ENCODE measurements around the gene TRMT112. TPM values are rescaled to one million over a fixed set of nuclear protein-coding genes. Genes with fewer than 3 reads are reported as not detected.
A peak's percentile ranks its signal among the peaks of the same experiment; 100 is the strongest.

The TRMT112 gene
- total and polyA plus RNA-seq, 10 of the 15 experiments (the other 5 are each of a cell fraction or from before 2014, with no cell fraction given), result 212 to 455 (median 308) TPM

DNA sequence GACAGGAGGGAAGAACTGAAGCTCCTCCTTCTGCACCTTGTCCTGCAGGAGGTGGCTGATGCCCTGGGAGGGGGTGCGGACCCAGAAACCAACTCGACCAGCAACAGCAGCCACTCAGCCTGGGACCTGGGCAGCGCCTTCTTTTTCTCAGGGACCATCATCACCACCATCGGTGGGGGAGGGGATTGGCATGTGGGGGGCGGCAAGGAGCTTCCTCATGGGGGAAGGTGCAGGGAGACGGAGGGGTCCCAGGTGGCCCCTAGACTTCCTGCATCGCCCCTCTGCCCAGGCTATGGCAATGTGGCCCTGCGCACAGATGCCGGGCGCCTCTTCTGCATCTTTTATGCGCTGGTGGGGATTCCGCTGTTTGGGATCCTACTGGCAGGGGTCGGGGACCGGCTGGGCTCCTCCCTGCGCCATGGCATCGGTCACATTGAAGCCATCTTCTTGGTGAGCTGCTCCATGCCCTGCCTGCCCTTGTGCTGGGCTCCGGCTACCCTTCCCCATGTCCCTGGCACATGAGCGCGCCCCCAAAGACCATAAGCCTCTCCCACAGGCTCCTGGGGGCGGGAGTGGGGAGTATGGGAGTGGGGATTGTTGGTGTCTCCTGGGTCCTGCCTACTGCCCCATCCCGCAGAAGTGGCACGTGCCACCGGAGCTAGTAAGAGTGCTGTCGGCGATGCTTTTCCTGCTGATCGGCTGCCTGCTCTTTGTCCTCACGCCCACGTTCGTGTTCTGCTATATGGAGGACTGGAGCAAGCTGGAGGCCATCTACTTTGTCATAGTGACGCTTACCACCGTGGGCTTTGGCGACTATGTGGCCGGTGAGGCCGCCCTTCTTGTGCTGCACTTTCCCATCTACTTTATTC is 20.3 kb downstream of the TRMT112 start:
- H3K27me3 ChIP-seq (replicated peaks in 1 of 2; ENCODE audit: control insufficient read depth in 2 of 2, insufficient read depth in 2 of 2, low read length in 1 of 2), result peaks cover 20 to 37% of the 10 kb centered on the region in 2 experiments
- in situ Hi-C loops (cut with MboI), result no loop called here
- no peaks in the 10 kb centered on the region for H3K9me3 ChIP-seq (replicated peaks; ENCODE audit: control insufficient read depth, insufficient read depth, low read length)
- ChIA-PET CTCF (interaction anchor here (0.7 to 1.5 kb wide), 2 partner anchors 58 to 447 kb away, joined by 3 read pairs; partner anchors contain the start of gene RASGRP2), SMC1A (ENCODE audit: uncharacterized antibody, unreplicated experiment) (no interaction called here), RAD21 (ENCODE audit: unreplicated experiment) (no interaction called here), POLR2A (no interaction called here)
- no peak overlapping the region for H2AFZ ChIP-seq (ENCODE audit: control insufficient read depth, low read depth, low read length)
- no peaks in the 10 kb centered on the region for H3K79me2 ChIP-seq (ENCODE audit: control insufficient read depth, insufficient read depth, low read length)
- 18% methylated on average over 33 of the region's 34 CpGs for WGBS (ENCODE audit: insufficient coverage, insufficient replicate concordance, low lambda C conversion rate, missing lambda C conversion rate)
- no peak overlapping the region for H3K9ac ChIP-seq (ENCODE audit: control insufficient read depth, insufficient read depth, low read length)
- intact Hi-C loops (cut with micrococcal nuclease; ENCODE audit: unreplicated experiment), result no loop called here
- no TSS peak for BruUV-seq (replicated peaks)
- DNase-seq (ENCODE audit: low read depth, low spot score) (no peak), ATAC-seq (no peak), FAIRE-seq (no peak)
- no peak overlapping the region for H3K4me3 ChIP-seq
- H3K36me3 ChIP-seq (ENCODE audit: control insufficient read depth in 2 of 2, insufficient read depth in 2 of 2, low read length in 1 of 2), result no peaks in the 10 kb centered on the region
- no peak overlapping the region for H3K4me2 ChIP-seq (ENCODE audit: control insufficient read depth, insufficient read depth)
- H3K27ac ChIP-seq (ENCODE audit: control insufficient read depth, insufficient read depth), result no peak overlapping the region
- peaks cover 10% of the 10 kb centered on the region for H3K4me1 ChIP-seq (ENCODE audit: control insufficient read depth, insufficient read depth, low read length)
- H4K20me1 ChIP-seq (ENCODE audit: control insufficient read depth, insufficient read depth), result no peaks in the 10 kb centered on the region; the same call in 1 of the 2 replicates
- TF ChIP-seq MXI1 (IDR thresholded peaks at IDR 0.05; ENCODE audit: low read depth, low read length), result no peak
- TF ChIP-seq, protein P1, sequence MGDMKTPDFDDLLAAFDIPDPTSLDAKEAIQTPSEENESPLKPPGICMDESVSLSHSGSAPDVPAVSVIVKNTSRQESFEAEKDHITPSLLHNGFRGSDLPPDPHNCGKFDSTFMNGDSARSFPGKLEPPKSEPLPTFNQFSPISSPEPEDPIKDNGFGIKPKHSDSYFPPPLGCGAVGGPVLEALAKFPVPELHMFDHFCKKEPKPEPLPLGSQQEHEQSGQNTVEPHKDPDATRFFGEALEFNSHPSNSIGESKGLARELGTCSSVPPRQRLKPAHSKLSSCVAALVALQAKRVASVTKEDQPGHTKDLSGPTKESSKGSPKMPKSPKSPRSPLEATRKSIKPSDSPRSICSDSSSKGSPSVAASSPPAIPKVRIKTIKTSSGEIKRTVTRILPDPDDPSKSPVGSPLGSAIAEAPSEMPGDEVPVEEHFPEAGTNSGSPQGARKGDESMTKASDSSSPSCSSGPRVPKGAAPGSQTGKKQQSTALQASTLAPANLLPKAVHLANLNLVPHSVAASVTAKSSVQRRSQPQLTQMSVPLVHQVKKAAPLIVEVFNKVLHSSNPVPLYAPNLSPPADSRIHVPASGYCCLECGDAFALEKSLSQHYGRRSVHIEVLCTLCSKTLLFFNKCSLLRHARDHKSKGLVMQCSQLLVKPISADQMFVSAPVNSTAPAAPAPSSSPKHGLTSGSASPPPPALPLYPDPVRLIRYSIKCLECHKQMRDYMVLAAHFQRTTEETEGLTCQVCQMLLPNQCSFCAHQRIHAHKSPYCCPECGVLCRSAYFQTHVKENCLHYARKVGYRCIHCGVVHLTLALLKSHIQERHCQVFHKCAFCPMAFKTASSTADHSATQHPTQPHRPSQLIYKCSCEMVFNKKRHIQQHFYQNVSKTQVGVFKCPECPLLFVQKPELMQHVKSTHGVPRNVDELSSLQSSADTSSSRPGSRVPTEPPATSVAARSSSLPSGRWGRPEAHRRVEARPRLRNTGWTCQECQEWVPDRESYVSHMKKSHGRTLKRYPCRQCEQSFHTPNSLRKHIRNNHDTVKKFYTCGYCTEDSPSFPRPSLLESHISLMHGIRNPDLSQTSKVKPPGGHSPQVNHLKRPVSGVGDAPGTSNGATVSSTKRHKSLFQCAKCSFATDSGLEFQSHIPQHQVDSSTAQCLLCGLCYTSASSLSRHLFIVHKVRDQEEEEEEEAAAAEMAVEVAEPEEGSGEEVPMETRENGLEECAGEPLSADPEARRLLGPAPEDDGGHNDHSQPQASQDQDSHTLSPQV (IDR thresholded peaks at IDR 0.05), result no peak
- TF ChIP-seq KAT2A (conservative IDR thresholded peaks at IDR 0.05; ENCODE audit: control insufficient read depth, low read depth, low read length), result no peak
- TF ChIP-seq RAD51 (IDR thresholded peaks at IDR 0.05), result no peak
- no peak for TF ChIP-seq ESRRA (IDR thresholded peaks at IDR 0.05; ENCODE audit: low read length)
- TF ChIP-seq, protein P2, sequence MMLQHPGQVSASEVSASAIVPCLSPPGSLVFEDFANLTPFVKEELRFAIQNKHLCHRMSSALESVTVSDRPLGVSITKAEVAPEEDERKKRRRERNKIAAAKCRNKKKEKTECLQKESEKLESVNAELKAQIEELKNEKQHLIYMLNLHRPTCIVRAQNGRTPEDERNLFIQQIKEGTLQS (IDR thresholded peaks at IDR 0.05; ENCODE audit: borderline replicate concordance, extremely low read depth, low read depth, low read length), result no peak
- TF ChIP-seq BHLHE40 (IDR thresholded peaks at IDR 0.05; ENCODE audit: borderline replicate concordance in 1 of 2, low read depth in 2 of 2, low read length in 1 of 2), result peak in 1 of 2 experiments; percentile 14; a peak in 1 of 4 replicates
- TF ChIP-seq JUND (IDR thresholded peaks at IDR 0.05; ENCODE audit: low read depth, low read length), result no peak

All from GM12878 (cell line).